Fibroblast of villous mesenchyme (primary cell): Measurements from ENCODE around the gene CHAD. TPM values are rescaled to one million over a fixed set of nuclear protein-coding genes. Genes with fewer than 3 reads are reported as not detected.
"Not testable (repeated sequence)": the region's sequence is repeated elsewhere in the genome, so short reads cannot be mapped to it uniquely, and the experiment has no call there.

Experiments used
- DNase-seq: peaks from one replicate; pipeline ENCODE4 v3.0.0-alpha.2; 2010; ENCODE audit warnings: low read depth
- H3K4me3 ChIP-seq: 2 replicates; pipeline ENCODE4 v1.5.1; 2011; ENCODE audit warnings: low read depth, mild to moderate bottlenecking, low read length
- total RNA-seq: library from RNA; depleted of rRNA; stranded (reverse); fragments of >200 nt; gene quantifications from 2 replicates; pipeline ENCODE4 v1.2.3, GENCODE V29; 2012
- TF ChIP-seq, protein P1 (sequence below): IDR thresholded peaks from 2 replicates; pipeline ENCODE4 v1.5.1; 2012; ENCODE audit warnings: low read depth, mild to moderate bottlenecking, low read length; ENCODE audit not compliant: insufficient read depth

The CHAD gene
- total RNA-seq, 1 donor, result not detected

DNA sequence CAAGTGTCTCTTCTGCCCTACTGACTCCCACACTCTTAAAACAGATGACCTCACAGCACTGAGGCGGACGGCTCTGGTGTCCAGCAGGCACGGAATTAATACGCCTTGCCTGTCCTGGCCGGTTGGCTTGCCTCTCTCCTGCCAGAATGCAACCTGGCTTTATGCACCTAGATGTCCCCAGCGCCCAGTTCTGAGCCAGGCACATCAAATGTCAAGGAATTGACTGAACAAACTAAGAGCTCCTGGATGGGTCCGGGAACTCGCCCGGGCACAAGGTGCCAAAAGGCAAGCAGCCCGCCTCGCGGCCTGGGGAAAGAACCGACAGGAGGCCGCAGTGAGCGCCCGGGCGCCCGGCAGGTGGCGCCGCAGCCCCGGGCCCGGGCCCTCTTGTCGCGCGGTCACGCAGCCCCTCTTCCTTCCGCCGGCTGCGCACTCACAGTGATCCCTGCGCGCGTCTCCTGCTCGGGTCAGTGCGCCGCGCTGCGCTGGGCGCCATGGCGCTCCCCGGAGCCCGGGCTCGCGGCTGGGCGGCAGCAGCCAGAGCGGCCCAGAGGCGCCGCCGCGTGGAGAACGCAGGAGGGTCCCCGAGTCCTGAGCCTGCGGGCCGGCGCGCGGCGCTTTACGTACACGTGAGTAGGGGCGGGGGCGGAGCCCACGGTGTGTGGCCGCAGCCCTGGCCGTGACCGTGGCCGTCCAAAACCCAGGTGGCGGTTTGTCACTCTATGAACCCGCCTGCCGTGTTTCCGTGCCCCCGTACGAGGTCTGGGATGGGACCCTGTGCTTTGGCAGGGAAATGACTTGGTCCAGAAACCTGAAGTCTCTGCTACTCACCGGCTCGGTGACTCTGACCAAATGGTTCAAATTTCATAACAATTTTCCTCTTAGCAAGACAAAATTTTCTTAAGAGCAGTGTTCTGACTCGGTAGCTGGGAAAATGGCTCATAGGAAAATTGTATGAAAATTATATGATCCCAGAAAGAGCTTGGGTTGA, 10.0 kb upstream of the CHAD start, which contains the start of gene RSAD1:
Gene RSAD1, plus strand, starts transcription at position 470 of the 991 bp plus-strand sequence. Its CDS starts 25 bp downstream, at position 495.
- peak within 1 kb of the TSS; percentile 90 for H3K4me3 ChIP-seq
- TF ChIP-seq, protein P1, sequence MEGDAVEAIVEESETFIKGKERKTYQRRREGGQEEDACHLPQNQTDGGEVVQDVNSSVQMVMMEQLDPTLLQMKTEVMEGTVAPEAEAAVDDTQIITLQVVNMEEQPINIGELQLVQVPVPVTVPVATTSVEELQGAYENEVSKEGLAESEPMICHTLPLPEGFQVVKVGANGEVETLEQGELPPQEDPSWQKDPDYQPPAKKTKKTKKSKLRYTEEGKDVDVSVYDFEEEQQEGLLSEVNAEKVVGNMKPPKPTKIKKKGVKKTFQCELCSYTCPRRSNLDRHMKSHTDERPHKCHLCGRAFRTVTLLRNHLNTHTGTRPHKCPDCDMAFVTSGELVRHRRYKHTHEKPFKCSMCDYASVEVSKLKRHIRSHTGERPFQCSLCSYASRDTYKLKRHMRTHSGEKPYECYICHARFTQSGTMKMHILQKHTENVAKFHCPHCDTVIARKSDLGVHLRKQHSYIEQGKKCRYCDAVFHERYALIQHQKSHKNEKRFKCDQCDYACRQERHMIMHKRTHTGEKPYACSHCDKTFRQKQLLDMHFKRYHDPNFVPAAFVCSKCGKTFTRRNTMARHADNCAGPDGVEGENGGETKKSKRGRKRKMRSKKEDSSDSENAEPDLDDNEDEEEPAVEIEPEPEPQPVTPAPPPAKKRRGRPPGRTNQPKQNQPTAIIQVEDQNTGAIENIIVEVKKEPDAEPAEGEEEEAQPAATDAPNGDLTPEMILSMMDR, result peak; percentile 69
- DNase-seq, result peak; percentile 89

DNA sequence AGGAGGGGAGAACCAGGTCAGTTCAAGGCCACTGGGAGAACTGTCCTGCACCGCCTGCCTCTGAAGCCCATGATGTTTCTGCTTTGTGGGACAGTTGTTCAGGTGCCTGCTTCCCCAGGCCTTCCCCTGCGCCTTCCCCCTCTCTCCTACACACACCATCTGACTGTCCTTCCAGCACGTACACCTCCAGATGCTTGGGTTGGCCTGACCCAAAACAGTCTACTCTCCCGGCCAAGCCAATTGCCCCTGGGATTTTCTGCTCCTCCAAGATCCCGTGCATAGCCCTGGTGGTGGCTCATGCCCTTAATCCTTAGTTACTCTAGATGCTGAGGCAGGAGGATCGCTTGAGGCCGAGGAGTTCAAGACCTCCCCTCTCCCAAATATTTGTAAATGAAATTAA, 9.3 kb upstream of the CHAD start:
- no peak for DNase-seq
- TF ChIP-seq, protein P1, result no peak
- no peak overlapping the region for H3K4me3 ChIP-seq

DNA sequence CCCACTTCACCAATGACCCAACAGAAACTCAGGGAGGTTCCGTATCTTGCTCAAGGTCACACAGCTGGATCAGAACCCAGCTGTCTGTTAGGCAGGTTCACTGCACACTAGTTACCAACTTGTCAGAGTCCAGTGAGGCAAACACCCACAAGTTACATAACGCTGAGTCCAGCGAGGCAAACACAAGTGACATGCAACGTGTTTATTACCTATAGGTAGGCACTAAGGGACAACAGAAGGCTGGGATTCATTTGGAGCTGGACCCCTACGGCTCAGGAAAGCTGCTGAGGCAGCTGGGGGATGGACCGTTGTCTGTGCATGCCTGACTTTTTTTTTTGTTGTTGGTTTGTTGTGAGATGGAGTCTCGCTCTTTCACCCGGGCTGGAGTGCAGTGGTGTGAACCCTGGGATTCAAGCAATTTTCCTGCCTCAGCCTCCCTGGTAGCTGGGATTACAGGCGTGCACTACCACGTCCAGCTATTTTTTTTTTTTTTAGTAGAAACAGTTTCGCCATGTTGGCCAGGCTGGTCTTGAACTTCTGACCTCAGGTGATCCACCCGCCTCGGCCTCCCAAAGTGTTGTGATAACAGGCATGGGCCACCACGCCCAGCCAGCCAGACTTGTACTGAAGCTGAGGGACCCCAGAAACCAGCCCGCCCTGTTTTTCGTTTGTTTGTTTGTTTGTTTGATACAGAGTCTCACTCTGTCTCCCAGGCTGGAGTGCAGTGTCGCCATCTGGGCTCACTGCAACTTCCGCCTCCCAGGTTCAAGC, 8.1 kb upstream of the CHAD start:
- DNase-seq, result no peak
- TF ChIP-seq, protein P1, result no peak
- H3K4me3 ChIP-seq, result no peak overlapping the region

DNA sequence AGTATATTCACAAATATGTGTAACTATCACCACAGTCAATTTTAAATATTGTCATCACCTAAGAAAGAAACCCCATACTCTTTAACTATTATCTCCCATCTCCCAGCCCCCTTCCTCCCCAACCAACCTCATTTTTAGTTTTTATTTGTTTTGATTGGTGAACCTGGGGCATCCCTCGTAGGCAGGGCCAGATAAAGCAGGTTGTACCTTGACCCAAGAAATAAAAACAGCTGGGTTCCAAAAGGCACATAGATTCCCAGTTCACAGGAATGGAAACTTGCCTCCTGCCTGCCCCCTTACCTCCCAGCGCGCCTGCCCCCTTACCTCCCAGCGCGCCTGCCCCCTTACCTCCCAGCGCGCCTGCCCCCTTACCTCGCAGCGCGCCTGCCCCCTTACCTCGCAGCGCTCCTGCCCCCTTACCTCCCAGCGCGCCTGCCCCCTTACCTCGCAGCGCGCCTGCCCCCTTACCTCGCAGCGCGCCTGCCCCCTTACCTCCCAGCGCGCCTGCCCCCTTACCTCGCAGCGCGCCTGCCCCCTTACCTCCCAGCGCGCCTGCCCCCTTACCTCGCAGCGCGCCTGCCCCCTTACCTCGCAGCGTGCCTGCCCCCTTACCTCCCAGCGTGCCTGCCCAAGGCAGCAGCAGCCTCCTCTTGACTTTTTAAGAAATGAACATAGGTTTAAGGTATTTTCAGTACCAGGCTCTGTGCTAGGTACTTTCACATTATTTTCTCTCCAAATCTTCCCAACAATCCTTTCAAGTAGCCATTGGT, 7.3 kb upstream of the CHAD start:
- H3K4me3 ChIP-seq, DNase-seq: not testable (repeated sequence)

DNA sequence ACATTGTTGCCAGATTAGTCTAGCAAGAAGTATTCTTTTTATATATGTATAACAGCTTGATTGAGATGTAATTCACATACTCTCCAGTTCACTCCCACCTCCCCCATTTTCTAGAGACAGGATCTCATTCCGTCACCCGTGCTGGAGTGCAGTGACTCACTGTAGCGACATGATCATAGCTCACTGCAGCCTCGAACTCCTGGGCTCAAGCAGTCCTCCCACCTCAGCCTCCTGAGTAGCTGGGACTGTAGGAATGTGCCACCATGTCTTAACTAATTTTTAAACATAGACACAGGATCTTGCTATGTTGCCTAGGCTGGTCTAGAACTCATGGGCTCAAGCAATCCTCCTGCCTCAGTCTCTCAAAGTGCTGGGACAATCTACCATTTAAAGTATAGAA, 6.7 kb upstream of the CHAD start:
- no peak for DNase-seq

DNA sequence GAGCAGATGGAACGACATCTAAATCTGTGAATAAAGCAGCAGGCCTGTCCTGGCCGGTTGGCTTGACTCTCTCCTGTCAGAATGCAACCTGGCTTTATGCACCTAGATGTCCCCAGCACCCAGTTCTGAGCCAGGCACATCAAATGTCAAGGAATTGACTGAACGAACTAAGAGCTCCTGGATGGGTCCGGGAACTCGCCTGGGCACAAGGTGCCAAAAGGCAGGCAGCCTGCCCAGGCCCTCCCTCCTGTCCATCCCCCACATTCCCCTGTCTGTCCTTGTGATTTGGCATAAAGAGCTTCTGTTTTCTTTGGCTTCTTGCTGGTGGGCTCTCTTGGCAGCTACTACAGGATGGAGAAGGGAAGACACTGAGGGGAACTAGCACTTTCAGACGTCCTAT, 5.8 kb upstream of the CHAD start:
- no peak for DNase-seq
- H3K4me3 ChIP-seq, result no peak overlapping the region
- TF ChIP-seq, protein P1, result no peak

More for the DNA sequence above, 6.7 kb upstream of the CHAD start:
- TF ChIP-seq, protein P1, result no peak
- H3K4me3 ChIP-seq, result no peak overlapping the region

DNA sequence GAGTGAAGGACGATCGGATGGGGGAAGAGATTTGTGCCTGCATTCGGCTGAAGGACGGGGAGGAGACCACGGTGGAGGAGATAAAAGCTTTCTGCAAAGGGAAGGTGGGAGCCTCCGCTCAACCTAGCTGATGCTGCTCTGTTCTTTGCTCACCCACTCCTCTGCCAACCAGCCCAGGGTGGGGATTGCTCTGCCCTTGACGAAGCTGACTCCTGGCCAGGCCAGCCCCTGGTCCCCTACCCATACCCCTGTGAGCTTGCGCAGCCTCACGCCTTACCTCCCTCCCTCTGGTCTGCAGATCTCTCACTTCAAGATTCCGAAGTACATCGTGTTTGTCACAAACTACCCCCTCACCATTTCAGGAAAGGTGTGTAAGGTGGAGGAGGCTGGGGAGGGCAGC, 5.2 kb upstream of the CHAD start:
- H3K4me3 ChIP-seq, result no peak overlapping the region
- no peak for DNase-seq
- TF ChIP-seq, protein P1, result no peak
